Upper lobe of left lung (tissue), 6 donors: ENCODE data around the gene OVAAL. TPM values are rescaled to one million over a fixed set of nuclear protein-coding genes. Genes with fewer than 3 reads are reported as not detected.
A peak's percentile ranks its signal among the peaks of the same experiment; 100 is the strongest.

Experiments
- ATAC-seq, 2 donors: fragments of 200-7000 bp; cut with Tn5 transposase; one replicate each; pipeline ENCODE4 v1.9.1; 2022; ENCODE audit warnings: mild to moderate bottlenecking in 2 of 2, moderate library complexity in 2 of 2; ENCODE audit not compliant: low FRiP score in 2 of 2
- DNase-seq, 2 donors: peaks; one replicate each; pipeline ENCODE4 v3.0.0-alpha.2; 2019 to 2020
- H3K27ac ChIP-seq, 4 donors: fragments of 200-600 bp; sonication (generic); one replicate each; pipeline ENCODE4 v1.5.1; 2016 to 2019
- H3K27me3 ChIP-seq, 4 donors: fragments of 200-600 bp; sonication (generic); one replicate each; pipeline ENCODE4 v1.5.1; 2017 to 2019
- H3K36me3 ChIP-seq, 4 donors: fragments of 200-600 bp; sonication (generic); one replicate each; pipeline ENCODE4 v1.5.1; 2016 to 2019
- H3K4me1 ChIP-seq, 4 donors: fragments of 200-600 bp; sonication (generic); one replicate each; pipeline ENCODE4 v1.5.1; 2018 to 2019
- H3K4me3 ChIP-seq, 4 donors: fragments of 200-600 bp; sonication (generic); one replicate each; pipeline ENCODE4 v1.5.1; 2017 to 2019; ENCODE audit warnings: mild to moderate bottlenecking in 2 of 4, moderate library complexity in 1 of 4
- H3K9me3 ChIP-seq, 4 donors: fragments of 200-600 bp; sonication (generic); one replicate each; pipeline ENCODE4 v1.5.1; 2018 to 2019
- EP300 ChIP-seq, 4 donors: sonication (generic); formaldehyde crosslinking; IDR thresholded peaks; one replicate each; pipeline ENCODE4 v1.5.1; 2017; ENCODE audit warnings: antibody characterized with exemption in 4 of 4, control low read depth in 2 of 4
- POLR2A ChIP-seq, 4 donors: fragments of 450-650 bp; IDR thresholded peaks; one replicate each; pipeline ENCODE4 v1.5.1; 2016 to 2017; ENCODE audit warnings: antibody characterized with exemption in 4 of 4, mild to moderate bottlenecking in 2 of 4
- POLR2AphosphoS5 ChIP-seq, 2 donors: sonication (generic); formaldehyde crosslinking; IDR thresholded peaks; one replicate each; pipeline ENCODE4 v1.5.1; 2017; ENCODE audit warnings: antibody characterized with exemption in 2 of 2
- WGBS, 2 donors: methylation state at CpG; one replicate each; pipeline ENCODE4 v1.1.5; 2017 to 2018; 5-methylcytosine and 5-hydroxymethylcytosine counted together
- total RNA-seq, 6 donors: library from RNA; depleted of rRNA in 4 of 6; stranded (reverse); fragments of >200 nt in 4 of 6; gene quantifications; one replicate each; pipeline versions ENCODE4 v1.1.0 to v1.2.1, GENCODE V29; 2016 to 2021
- TF ChIP-seq, protein P1 (sequence below), 6 experiments: fragments of 450-650 bp in 4 of 6; fragments of 200-600 bp in 2 of 6; sonication (generic) in 2 of 6; IDR thresholded peaks; one replicate each; pipeline ENCODE4 v1.5.1; 2016 to 2019; ENCODE audit warnings: antibody characterized with exemption in 6 of 6
- donor health status: DM: no; HTN: no; CAD: no; lungs with moderate emphysema.
- donor health status: DM: no; HTN: yes; CAD: no; lungs with severe emphysema.

OVAAL gene
- total RNA-seq, 6 donors from 2014 or later, result not detected

DNA sequence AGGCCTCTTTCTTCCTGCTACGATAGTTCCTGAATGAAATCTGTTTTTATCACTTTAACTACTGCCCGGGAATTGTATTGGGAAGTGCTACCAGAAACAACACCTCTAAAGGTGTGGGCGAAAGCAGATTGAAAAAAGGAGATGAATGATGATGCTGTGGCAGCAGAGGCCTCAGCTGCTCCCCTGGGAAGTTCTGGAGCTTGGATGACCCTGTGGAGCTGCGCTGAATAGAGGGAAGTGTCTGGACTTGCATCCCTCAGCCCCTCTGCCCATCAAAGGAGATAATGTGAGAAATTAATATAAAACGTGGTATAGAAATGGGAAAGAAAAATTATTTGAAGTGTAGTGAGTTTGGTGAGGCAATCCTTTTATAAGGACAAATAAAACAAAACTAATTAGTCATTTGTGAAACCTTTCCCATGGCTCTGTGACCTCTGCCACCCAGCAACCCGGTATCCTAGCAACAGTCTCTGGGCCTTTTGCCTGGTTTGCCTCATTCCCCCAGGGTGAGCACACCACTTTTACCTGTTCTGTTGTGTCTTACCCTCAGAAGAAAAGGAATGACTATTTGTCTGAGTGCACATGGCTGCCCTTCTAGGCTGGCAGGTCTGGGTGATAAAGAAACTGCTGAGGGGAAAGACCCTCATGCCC lies 21.3 kb downstream of the OVAAL start:
- no peaks in the 10 kb centered on the region for H3K9me3 ChIP-seq
- H3K27ac ChIP-seq, result no peak overlapping the region
- no peaks in the 10 kb centered on the region for H3K36me3 ChIP-seq
- H3K4me3 ChIP-seq, result no peak overlapping the region
- no peaks in the 10 kb centered on the region for H3K27me3 ChIP-seq
- no peak for ATAC-seq
- peaks cover 0 to 1% (median 0%) of the 10 kb centered on the region in 4 donors for H3K4me1 ChIP-seq
- peak in 1 of 2 donors; percentile 51 for DNase-seq
- TF ChIP-seq POLR2A (IDR thresholded peaks at IDR 0.05), result no peak
- no peak for TF ChIP-seq POLR2AphosphoS5 (IDR thresholded peaks at IDR 0.05)
- TF ChIP-seq EP300 (IDR thresholded peaks at IDR 0.05), result no peak
- TF ChIP-seq, protein P1, sequence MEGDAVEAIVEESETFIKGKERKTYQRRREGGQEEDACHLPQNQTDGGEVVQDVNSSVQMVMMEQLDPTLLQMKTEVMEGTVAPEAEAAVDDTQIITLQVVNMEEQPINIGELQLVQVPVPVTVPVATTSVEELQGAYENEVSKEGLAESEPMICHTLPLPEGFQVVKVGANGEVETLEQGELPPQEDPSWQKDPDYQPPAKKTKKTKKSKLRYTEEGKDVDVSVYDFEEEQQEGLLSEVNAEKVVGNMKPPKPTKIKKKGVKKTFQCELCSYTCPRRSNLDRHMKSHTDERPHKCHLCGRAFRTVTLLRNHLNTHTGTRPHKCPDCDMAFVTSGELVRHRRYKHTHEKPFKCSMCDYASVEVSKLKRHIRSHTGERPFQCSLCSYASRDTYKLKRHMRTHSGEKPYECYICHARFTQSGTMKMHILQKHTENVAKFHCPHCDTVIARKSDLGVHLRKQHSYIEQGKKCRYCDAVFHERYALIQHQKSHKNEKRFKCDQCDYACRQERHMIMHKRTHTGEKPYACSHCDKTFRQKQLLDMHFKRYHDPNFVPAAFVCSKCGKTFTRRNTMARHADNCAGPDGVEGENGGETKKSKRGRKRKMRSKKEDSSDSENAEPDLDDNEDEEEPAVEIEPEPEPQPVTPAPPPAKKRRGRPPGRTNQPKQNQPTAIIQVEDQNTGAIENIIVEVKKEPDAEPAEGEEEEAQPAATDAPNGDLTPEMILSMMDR (IDR thresholded peaks at IDR 0.05), result no peak
- WGBS, 2 donors, result 88 to 90% methylated on average over 6 of the region's 6 CpGs

DNA sequence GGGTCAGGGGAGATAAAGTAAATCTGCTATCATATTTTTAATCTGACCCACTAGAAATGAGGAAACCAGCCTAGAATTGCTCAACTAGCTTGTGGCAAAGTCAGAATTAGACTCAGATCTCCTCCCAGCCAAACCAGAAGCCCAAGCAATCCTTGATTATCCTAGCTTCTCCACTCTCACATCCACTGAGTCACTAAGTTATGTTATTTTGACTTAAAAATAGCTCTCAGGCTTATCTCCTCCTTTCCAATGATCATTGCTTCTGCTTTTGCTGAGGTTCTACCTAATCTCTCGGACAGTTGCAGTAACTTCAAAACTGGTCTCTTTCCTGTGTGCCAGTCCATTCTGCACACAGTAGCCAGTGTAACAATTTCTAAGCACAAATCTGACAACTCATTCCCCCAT lies 22.9 kb downstream of the OVAAL start:
- H3K4me1 ChIP-seq, result no peaks in the 10 kb centered on the region
- no peaks in the 10 kb centered on the region for H3K36me3 ChIP-seq
- TF ChIP-seq, protein P1 (IDR thresholded peaks at IDR 0.05), result no peak
- TF ChIP-seq POLR2AphosphoS5 (IDR thresholded peaks at IDR 0.05) (no peak), EP300 (IDR thresholded peaks at IDR 0.05) (no peak), POLR2A (IDR thresholded peaks at IDR 0.05) (no peak)
- 88 to 92% methylated on average over 1 of the region's 1 CpG for WGBS, 2 donors
- no peak overlapping the region for H3K27ac ChIP-seq
- no peaks in the 10 kb centered on the region for H3K9me3 ChIP-seq
- no peak overlapping the region for H3K4me3 ChIP-seq
- no peaks in the 10 kb centered on the region for H3K27me3 ChIP-seq
- ATAC-seq, result no peak
- DNase-seq, result no peak

GRCh38 chr1:180584869-180585268 lies 26.1 kb downstream of the OVAAL start:
- ATAC-seq (no peak), DNase-seq (no peak)
- H3K9me3 ChIP-seq, result peaks cover 0 to 4% (median 0%) of the 10 kb centered on the region in 4 donors
- TF ChIP-seq EP300 (IDR thresholded peaks at IDR 0.05), result no peak
- TF ChIP-seq, protein P1 (IDR thresholded peaks at IDR 0.05), result no peak
- TF ChIP-seq POLR2AphosphoS5 (IDR thresholded peaks at IDR 0.05), result no peak
- no peaks in the 10 kb centered on the region for H3K36me3 ChIP-seq
- no peak overlapping the region for H3K4me3 ChIP-seq
- no peak overlapping the region for H3K27ac ChIP-seq
- WGBS, 2 donors, result 90 to 91% methylated on average over 8 of the region's 8 CpGs
- H3K27me3 ChIP-seq, result no peaks in the 10 kb centered on the region
- H3K4me1 ChIP-seq, result no peaks in the 10 kb centered on the region

- 89 to 92% methylated on average over 4 of the region's 4 CpGs for WGBS, 2 donors
- H3K9me3 ChIP-seq, result peaks cover 0 to 4% (median 0%) of the 10 kb centered on the region in 4 donors
- TF ChIP-seq, protein P1 (IDR thresholded peaks at IDR 0.05), result no peak
- no peak for TF ChIP-seq EP300 (IDR thresholded peaks at IDR 0.05)
- no peak for TF ChIP-seq POLR2A (IDR thresholded peaks at IDR 0.05)
- TF ChIP-seq POLR2AphosphoS5 (IDR thresholded peaks at IDR 0.05), result no peak
- H3K36me3 ChIP-seq, result no peaks in the 10 kb centered on the region
- DNase-seq, result no peak
- no peak overlapping the region for H3K27ac ChIP-seq
- no peak for ATAC-seq
- H3K27me3 ChIP-seq, result no peaks in the 10 kb centered on the region
- no peak overlapping the region for H3K4me3 ChIP-seq
- no peaks in the 10 kb centered on the region for H3K4me1 ChIP-seq
Measured at GRCh38 chr1:180585994-180586359, 27.2 kb downstream of the OVAAL start.

DNA sequence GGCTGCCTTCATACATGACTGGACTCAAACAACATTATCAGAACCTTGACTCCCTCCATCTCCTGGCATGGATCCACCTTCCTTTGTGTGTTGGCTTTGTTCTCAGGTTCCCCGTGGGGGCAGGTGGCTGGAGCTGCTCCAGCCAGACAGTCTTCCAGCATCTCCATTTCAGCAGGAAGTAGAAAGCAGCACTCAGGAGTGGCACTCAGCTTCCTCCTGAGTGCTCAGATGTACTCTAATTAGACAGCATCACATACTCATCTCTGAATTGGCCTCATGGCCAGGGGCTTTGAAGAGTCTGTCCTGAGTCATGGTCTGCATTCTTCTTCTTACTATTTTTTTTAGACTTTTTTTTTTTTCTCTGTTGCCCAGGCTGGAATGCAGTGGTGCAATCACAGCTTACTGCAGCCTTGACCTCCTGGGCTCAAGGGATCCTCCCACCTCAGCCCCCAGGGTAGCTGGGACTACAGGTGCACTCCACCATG lies 27.9 kb downstream of the OVAAL start:
- no peak for DNase-seq
- no peaks in the 10 kb centered on the region for H3K4me1 ChIP-seq
- ATAC-seq, result no peak
- H3K9me3 ChIP-seq, result peaks cover 0 to 4% (median 0%) of the 10 kb centered on the region in 4 donors
- WGBS, 2 donors, result 29 to 45% methylated on average over 1 of the region's 1 CpG
- no peak overlapping the region for H3K27ac ChIP-seq
- no peak for TF ChIP-seq EP300 (IDR thresholded peaks at IDR 0.05)
- TF ChIP-seq, protein P1 (IDR thresholded peaks at IDR 0.05), result no peak
- no peaks in the 10 kb centered on the region for H3K36me3 ChIP-seq
- no peaks in the 10 kb centered on the region for H3K27me3 ChIP-seq
- H3K4me3 ChIP-seq, result no peak overlapping the region
